SW 1271 (cell line): ENCODE data around the gene EIF4A2.
"Not testable (repeated sequence)": the region's sequence is repeated elsewhere in the genome, so short reads cannot be mapped to it uniquely, and the experiment has no call there.

Experiments
- DNase-seq, 2 experiments: peaks; one replicate each; lab custom pipeline; 2025; lab: John Stamatoyannopoulos, UW

Gene EIF4A2

GRCh38 chr3:186785495-186786018 lies 2.2 kb downstream of the EIF4A2 start:
- DNase-seq = no peak

DNA sequence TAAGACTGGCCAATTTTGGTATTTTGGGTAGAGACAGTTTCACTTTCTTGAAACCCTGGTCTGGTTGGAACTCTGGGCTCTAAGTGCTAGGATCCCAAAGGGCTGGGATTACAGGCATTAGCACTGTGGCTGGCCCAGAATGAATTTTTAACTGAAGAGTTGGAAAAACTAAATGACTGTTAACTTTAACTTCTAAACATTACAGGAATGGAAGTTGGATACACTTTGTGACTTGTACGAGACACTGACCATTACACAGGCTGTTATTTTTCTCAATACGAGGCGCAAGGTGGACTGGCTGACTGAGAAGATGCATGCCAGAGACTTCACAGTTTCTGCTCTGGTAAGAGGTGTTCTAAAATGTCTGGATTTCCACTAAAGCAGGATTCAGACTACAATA lies 3.5 kb downstream of the EIF4A2 start:
- no peak for DNase-seq

GRCh38 chr3:186787642-186788481 lies 4.5 kb downstream of the EIF4A2 start:
- DNase-seq = no peak

DNA sequence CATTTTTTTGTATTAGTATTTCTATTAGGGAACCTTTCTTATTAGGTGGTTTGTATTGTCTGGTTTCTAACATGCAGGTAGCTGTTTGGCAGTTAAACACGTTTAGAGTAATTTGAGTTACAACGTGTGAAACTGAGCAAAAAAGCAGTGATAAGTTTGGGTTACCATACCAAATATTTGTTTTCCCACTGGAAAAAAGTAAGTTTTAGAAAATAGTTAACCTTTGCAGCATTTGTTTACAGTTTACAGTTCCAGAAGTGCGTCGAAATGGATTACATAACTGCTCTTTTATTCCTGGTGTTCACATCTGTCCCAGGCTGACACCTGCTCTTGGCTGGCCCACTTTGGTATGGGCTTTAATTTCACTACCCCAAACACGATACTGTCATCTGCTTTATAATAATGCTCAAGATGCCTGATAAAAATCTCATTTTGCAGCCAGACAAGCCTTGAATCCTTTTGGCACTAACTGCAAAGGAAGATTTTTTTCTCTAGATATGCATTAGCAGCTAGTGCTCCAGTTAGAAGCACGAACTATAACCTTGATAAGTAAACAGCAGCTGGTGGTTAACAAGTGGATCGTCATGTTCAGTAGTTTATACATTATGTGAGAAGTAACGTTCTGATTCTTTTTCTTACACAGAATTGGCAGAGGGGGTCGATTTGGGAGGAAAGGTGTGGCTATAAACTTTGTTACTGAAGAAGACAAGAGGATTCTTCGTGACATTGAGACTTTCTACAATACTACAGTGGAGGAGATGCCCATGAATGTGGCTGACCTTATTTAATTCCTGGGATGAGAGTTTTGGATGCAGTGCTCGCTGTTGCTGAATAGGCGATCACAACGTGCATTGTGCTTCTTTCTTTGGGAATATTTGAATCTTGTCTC lies 5.3 kb downstream of the EIF4A2 start:
- DNase-seq = no peak

GRCh38 chr3:186789554-186790260 lies 6.3 kb downstream of the EIF4A2 start:
- DNase-seq = no peak

- DNase-seq = peak in 1 of 2 experiments; percentile 44
Observed at GRCh38 chr3:186790261-186790981, 7.0 kb downstream of the EIF4A2 start.

- DNase-seq = no peak
Observed at GRCh38 chr3:186798239-186798874, 15.0 kb downstream of the EIF4A2 start.

DNA sequence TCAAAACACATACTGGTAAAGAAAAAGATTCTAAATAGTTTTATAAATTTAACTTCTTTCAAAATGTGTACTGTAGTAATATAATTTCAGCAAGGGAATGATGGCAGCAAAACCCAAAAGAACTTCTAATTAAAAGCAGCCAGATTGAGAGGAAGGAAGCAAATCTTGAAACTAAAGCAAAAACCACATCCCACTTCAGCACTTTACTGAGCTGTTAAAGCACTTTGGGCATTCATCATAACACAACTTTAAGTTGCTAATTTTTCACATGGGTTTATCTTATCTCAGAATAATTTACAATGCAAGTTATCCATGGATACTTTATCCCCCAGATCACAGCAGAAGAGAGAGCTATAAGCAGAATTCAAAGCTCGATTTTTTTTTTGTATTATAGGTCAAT lies 16.9 kb downstream of the EIF4A2 start:
- no peak for DNase-seq

DNA sequence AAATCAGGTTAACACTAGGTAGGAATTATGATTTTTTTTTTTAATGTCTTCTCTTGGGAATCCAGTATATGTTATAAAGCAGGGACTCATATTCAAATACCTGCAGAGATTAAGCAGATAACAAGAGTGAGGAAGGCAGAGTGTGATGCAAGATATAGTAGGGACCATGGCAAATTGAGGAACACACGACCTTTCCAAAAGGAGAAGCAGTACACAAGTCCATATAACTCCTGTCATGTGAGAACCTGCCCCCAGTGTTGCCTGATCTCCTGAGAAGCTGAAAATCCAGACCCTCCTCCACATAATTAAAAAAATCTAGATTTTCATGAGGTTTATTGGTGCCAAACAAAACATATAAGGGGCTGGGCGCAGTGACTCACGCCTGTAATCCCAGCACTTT lies 19.3 kb downstream of the EIF4A2 start:
- no peak for DNase-seq

GRCh38 chr3:186803447-186803846 lies 20.1 kb downstream of the EIF4A2 start:
- DNase-seq = not testable (repeated sequence)

- DNase-seq = peak; percentile 54 to 80
Observed at GRCh38 chr3:186806089-186807055, 23.0 kb downstream of the EIF4A2 start, which contains the start of gene RFC4. Gene RFC4 (minus strand): TSS chr3:186806482. CDS start chr3:186804713, 1,769 bp downstream.

DNA sequence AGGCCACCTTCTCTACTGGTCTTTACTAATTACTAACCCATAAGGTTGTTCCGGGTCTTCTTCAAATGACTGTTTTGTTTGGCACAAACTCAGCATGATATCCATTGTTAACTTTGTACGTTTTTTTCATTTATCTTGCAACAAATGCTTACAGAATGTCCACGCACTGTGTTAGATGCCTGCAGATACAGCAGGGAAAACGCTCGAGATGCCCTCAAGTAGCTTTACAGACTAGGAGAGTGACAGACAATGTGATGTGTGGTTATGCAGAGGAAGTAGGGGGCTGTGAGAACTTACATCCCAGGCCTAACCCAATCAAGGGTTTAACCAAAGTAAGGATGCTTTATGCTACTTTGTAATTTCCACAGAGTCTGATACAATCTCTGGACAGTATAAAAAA lies 23.9 kb downstream of the EIF4A2 start:
- DNase-seq = no peak

GRCh38 chr3:186810336-186810996 lies 27.1 kb downstream of the EIF4A2 start:
- no peak for DNase-seq

GRCh38 chr3:186811313-186811712 lies 27.9 kb downstream of the EIF4A2 start:
- DNase-seq = not testable (repeated sequence)

DNA sequence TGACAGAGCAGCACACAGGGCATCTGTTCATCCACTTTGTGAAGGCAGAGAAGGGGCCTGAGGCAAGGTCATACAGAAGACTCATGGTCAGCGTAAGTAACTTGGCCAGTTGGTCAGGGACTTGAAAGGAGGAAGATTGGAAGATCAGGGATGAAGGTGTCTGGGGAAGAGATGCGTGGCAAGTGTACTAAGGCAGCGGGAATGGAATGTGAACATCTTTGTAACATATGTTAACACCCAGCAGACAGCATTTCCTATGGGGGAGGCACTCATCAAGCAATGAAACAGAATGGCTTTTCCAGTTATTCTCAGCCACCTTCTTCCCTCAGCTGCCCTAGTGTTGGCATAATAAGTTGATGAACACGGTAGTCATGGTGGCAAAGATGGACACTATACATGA lies 30.7 kb downstream of the EIF4A2 start:
- no peak for DNase-seq

DNA sequence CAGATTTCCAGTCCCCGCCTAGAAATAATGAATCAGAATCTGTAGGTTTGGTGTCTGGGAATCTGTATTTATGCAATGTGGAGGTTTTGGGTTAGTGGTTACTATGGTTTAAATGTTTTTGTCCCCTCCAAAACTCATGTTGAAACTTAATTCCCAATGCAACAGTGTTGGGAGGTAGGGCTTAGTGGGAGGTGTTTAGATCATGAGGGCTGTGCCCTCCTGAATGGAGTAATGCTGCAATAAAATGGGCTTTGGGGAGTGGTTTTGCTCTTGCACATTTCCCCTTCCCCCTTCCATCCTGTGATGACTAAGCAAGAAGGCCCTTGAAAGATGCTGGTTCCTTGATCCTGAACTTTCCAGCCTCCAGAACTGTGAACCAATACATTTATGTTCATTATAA lies 32.1 kb downstream of the EIF4A2 start:
- peak in 1 of 2 experiments; percentile 45 for DNase-seq

DNA sequence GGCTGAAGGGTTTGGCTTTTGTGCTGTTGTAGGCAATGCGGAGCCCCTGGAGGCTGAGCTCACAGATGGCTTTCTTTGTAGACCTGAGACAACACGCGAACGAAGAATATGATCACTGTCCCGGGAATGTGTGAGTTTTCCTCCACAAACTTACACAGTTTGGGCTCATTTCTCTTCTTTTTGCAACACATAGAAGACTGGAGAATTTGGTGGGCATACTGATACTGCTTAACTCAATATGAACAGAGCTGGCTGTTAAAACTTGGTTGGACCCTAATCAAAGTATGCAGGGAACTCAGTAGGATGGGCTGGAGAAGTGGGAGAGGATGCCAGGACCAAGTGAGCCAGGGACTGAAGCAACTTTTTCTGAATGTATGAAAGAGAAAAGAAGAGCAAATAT lies 35.1 kb downstream of the EIF4A2 start:
- DNase-seq = no peak

DNA sequence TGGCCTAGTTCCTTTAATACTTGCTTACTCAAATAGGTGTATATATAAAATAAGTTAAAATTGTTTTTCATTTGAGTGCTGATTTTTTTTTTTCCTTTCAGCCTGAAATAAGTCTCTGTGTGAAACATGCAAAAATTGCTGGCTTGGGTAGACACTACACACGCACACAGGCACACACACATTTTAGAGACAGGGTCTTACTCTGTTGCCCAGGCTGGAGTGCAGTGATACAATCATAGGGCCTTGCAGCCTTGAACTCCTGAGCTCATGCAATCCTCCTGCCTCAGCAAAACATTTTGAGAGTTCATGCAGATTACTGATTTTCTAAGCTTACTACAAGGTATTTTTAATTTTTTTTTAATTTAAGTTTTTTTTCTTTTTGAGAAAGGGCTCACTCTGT lies 35.6 kb downstream of the EIF4A2 start:
- no peak for DNase-seq
